GM03348 (cell line): Measurements from ENCODE around the gene PBLD.
"Not testable (repeated sequence)": the region's sequence is repeated elsewhere in the genome, so short reads cannot be mapped to it uniquely, and the experiment has no call there.

ENCODE experiments used
- DNase-seq: peaks from one replicate; pipeline ENCODE4 v3.0.0; 2012; ENCODE audit warnings: low spot score

The PBLD gene

GRCh38 chr10:68330852-68331454 is 1.8 kb downstream of the PBLD start:
- no peak for DNase-seq

GRCh38 chr10:68329506-68329861 is 3.2 kb downstream of the PBLD start:
- no peak for DNase-seq

GRCh38 chr10:68327889-68328786 is 4.6 kb downstream of the PBLD start:
- peak; percentile 81 for DNase-seq

- DNase-seq, result not testable (repeated sequence)
Measured at GRCh38 chr10:68324396-68324795, 8.3 kb downstream of the PBLD start.

GRCh38 chr10:68318331-68319059 is 14.2 kb downstream of the PBLD start:
- DNase-seq, result no peak

GRCh38 chr10:68315582-68315981 is 17.1 kb downstream of the PBLD start:
- no peak for DNase-seq

GRCh38 chr10:68314930-68315329 is 17.8 kb downstream of the PBLD start:
- not testable (repeated sequence) for DNase-seq

GRCh38 chr10:68310531-68310930 is 22.2 kb downstream of the PBLD start:
- DNase-seq, result no peak

GRCh38 chr10:68305854-68306253 is 26.9 kb downstream of the PBLD start:
- DNase-seq, result no peak

GRCh38 chr10:68303849-68304412 is 28.8 kb downstream of the PBLD start:
- no peak for DNase-seq

- no peak for DNase-seq
Measured at GRCh38 chr10:68302871-68303270, 29.9 kb downstream of the PBLD start.

- no peak for DNase-seq
Measured at GRCh38 chr10:68302503-68302823, 30.3 kb downstream of the PBLD start.

- peak; percentile 68 for DNase-seq
Measured at GRCh38 chr10:68301790-68302502, 30.8 kb downstream of the PBLD start.

GRCh38 chr10:68301301-68301700 is 31.4 kb downstream of the PBLD start:
- no peak for DNase-seq

GRCh38 chr10:68296843-68297663 is 35.7 kb downstream of the PBLD start:
- peak; percentile 53 for DNase-seq

- no peak for DNase-seq
Measured at GRCh38 chr10:68290736-68291135, 42.0 kb downstream of the PBLD start.

GRCh38 chr10:68288717-68289116 is 44.0 kb downstream of the PBLD start:
- DNase-seq, result no peak

- no peak for DNase-seq
Measured at GRCh38 chr10:68284062-68285001, 48.4 kb downstream of the PBLD start.

GRCh38 chr10:68280758-68281157 is 52.0 kb downstream of the PBLD start:
- DNase-seq, result no peak
